Activated T-cell treated with anti-CD3 and anti-CD28 coated beads for 24 hours (primary cell): ENCODE measurements around the gene CEBPA.

ENCODE experiments used
- DNase-seq: peaks from one replicate; pipeline ENCODE4 v3.0.0-alpha.2; 2020; ENCODE audit warnings: low read depth

CEBPA gene

GRCh38 chr19:33287438-33287837 lies 14.9 kb downstream of the CEBPA start:
- no peak for DNase-seq

DNA sequence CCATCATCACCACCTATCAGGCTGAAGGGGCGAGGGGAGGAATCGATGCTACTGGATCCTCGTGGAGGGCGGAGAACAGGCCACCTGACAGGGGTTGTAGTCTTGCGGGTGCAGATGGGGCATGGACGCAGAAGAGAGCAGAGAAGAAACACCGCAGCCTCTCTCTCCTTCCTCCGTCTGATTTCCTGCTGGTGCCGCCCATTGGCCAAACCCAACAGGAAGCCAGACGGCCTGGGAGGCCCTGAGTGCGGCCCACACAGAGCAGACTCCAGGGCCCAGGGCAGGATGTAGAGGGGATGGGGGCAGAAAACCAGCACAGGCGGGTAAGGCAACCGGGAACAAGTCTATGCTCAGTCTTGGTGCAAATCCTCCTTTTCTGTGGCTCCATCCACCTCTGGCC lies 15.4 kb downstream of the CEBPA start:
- DNase-seq = no peak

DNA sequence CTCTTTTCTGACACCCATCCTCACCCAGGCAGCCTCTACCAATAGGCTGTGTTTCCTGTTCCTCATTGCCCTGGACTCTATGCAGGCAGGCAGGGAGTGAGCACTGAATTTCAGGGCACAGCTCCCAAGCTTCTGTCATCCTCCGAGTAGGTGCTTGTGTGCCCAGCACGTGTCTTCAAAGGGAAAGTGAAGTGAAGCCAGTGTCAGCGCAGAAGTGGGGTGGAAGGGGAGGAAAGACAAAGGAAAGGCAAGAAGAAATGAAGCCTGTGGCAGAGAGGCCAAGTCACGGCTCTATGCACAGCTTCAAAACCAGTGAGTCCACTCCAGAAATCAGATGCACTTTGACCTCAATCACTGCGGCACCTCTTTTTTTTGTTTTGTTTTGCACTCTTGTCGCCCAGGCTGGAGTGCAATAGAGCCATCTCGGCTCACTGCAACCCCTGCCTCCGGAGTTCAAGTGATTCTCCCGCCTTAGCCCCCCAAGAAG lies 16.9 kb downstream of the CEBPA start:
- DNase-seq = no peak

- no peak for DNase-seq
Observed at GRCh38 chr19:33284756-33285155, 17.6 kb downstream of the CEBPA start.

- no peak for DNase-seq
Observed at GRCh38 chr19:33284146-33284643, 18.1 kb downstream of the CEBPA start.

GRCh38 chr19:33283589-33283988 lies 18.7 kb downstream of the CEBPA start:
- no peak for DNase-seq

GRCh38 chr19:33282036-33282671 lies 20.2 kb downstream of the CEBPA start:
- DNase-seq = no peak

- DNase-seq = no peak
Observed at GRCh38 chr19:33281296-33281926, 20.9 kb downstream of the CEBPA start.

GRCh38 chr19:33280351-33280921 lies 21.9 kb downstream of the CEBPA start:
- DNase-seq = peak; percentile 37

DNA sequence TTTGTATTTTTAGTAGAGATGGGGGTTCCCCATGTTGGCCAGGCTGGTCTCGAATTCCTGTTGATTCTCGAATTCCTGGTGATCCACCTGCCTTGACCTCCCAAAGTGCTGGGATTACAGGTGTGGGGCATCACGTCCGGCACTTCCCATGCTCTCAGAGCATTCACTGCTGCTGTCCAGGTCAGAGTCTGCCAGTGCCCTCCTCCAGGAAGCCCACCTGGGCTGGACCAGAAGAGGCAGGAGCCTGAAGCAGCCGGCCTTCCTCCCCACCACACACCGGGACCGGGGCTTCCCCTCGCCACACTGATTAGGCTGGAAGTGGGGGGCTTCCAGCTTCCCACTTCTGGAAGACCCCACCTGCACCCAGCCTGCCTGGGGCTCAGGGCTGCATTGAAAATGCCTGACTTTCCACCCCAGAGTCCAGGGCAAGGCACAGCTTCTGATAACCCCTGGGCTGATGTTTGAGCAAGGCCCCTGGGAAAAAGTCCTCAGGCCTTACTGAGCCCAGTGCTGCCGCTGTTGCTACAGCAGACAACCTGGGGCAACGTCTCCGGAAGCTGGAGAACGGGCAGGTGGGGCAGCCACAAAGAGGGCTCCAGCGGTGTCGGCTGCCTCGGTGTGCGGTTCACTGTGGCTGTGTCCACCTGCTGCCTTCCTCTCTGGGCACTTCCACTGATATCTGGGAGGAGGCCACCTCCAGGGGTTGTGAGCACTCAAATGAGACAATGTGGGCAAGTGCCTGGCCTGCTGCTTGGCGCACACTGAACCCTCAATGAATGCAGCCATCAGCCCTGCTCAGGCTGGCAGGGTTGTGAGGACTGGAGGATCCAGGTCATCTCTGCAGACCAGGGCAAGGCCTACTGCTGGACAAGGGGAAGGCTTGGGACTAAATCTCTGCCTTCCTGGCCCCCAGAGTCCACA lies 22.6 kb downstream of the CEBPA start:
- DNase-seq = no peak

- DNase-seq = no peak
Observed at GRCh38 chr19:33278403-33279269, 23.7 kb downstream of the CEBPA start.

GRCh38 chr19:33278023-33278402 lies 24.3 kb downstream of the CEBPA start:
- DNase-seq = no peak

DNA sequence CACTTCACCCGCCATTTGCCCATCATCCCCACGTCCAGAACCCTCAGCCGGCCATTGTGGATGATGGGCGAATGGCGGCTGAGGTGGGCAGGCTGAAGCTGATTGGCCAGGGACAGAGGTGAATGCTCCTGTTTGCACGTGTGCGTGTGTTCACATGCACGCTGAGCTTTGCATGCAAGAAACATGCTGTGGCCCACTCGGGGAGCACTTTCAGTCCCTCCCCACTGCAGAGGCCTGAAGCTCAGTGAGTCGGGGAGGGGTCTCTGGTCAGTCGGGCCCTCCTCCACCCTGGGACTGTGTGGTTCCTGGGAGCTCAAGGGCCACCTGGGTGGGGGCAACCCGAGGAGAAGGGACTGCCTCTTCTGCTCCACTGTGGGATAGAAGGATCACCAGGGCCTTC lies 24.9 kb downstream of the CEBPA start:
- no peak for DNase-seq

GRCh38 chr19:33275933-33276619 lies 26.3 kb downstream of the CEBPA start:
- no peak for DNase-seq

GRCh38 chr19:33275559-33275932 lies 26.8 kb downstream of the CEBPA start:
- no peak for DNase-seq

DNA sequence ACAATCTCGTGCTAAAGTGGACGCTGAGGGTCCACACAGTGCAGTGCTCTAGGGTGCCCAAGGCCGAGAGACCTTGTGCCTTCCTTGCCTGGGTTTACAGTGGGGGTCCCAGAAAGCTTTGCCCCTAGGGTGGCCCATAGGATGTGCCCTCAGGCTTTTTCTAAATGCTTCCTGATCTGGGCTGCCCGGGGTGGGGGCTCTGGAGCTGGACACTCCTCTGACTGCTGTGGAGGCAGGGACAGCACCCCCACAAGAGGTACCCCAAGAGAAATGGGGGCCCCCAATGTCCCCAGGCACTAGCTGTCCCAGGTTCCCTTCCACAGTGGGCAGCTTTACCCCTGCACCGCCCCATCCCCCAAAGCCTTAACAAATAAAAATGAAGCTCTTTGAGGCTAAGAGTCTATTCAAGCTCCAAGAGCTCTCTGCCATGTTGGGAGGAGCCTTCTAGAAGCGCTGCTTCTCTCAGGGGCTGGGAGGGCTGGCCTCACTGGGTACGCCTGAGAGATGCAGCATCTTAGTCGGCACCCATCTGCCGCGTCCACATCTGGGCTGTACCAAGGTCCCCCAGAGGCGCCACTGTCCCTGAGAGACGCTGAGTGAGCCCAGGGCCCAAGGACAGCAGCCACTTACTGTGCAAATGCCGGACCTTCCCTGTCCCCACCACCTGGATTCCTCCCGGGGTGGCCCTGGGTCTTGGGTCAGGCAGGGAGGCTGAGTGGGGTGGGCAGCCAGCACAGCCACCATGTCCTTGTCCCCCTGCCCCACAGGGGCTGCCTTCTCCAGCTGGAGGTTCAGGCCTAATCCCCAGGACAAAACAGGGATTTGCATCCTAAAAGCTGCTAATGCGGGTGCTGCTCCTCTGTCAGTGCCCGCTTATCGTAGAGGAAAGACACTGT lies 27.4 kb downstream of the CEBPA start:
- DNase-seq = no peak

GRCh38 chr19:33273881-33274662 lies 28.3 kb downstream of the CEBPA start:
- DNase-seq = peak; percentile 27

DNA sequence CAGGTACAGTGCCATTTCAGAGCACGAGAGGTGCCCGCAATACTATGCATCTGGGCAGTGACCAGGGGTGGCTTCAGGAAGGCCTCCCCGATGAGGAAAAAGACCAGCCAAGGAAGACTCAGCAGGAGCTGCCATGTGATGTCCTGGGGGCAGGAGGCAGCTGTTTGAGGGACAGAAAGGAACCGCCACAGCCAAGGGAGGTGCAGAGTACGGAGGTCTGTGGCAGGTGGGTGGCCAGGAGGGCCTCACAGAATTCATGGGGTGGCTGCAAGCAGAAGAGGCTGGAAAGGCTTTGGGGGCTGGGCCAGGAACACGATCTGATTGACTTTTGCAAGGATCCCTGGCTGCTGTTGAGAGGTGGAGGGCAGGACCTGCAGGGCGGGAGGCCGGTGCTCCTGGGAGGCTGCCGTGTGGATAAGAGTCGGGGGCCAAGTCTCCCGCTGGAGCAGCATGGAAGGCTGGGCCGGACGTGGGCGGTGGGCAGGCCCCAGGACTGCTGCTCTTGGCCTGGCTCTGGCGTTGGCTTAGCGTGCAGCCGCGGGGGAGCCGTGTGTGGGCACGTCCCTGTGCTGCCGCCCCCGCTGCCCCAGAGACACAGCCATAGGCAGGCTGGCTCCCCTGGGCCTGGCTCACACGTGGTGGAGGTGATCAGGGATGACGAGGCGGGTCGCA lies 29.1 kb downstream of the CEBPA start:
- no peak for DNase-seq
